IPS DF 19.7 (cell line): Measurements from ENCODE around the gene UBQLN1.
A peak's percentile ranks its signal among the peaks of the same experiment; 100 is the strongest.
"Not testable (repeated sequence)": the region's sequence is repeated elsewhere in the genome, so short reads cannot be mapped to it uniquely, and the experiment has no call there.

Source experiments
- DNase-seq: peaks from one replicate; pipeline ENCODE4 v3.0.0-alpha.2; 2013; ENCODE audit warnings: low read depth, low spot score

Gene UBQLN1

GRCh38 chr9:83633676-83634075 lies 74.1 kb downstream of the UBQLN1 start:
- no peak for DNase-seq

- DNase-seq = no peak
These were observed 74.5 kb downstream of the UBQLN1 start for GRCh38 chr9:83633255-83633654.

- peak; percentile 72 for DNase-seq
These were observed 76.8 kb downstream of the UBQLN1 start for GRCh38 chr9:83630938-83631457.

- no peak for DNase-seq
These were observed 78.2 kb downstream of the UBQLN1 start for GRCh38 chr9:83629433-83630104.

GRCh38 chr9:83628540-83628939 lies 79.2 kb downstream of the UBQLN1 start:
- DNase-seq = no peak

- DNase-seq = no peak
These were observed 82.6 kb downstream of the UBQLN1 start for GRCh38 chr9:83625178-83625577.

GRCh38 chr9:83623679-83624076 lies 84.1 kb downstream of the UBQLN1 start:
- DNase-seq = no peak

- DNase-seq = no peak
These were observed 84.6 kb downstream of the UBQLN1 start, which contains the start of gene IDNK for GRCh38 chr9:83622939-83623678. Gene IDNK (plus strand): TSS chr9:83623143. CDS start chr9:83623172, 29 bp downstream.

GRCh38 chr9:83622433-83622938 lies 85.3 kb downstream of the UBQLN1 start:
- no peak for DNase-seq

GRCh38 chr9:83620841-83621636 lies 86.7 kb downstream of the UBQLN1 start:
- peak; percentile 40 for DNase-seq

GRCh38 chr9:83617299-83617698 lies 90.5 kb downstream of the UBQLN1 start:
- no peak for DNase-seq

GRCh38 chr9:83613298-83613697 lies 94.5 kb downstream of the UBQLN1 start:
- DNase-seq = not testable (repeated sequence)
